Astrocyte (in vitro differentiated cells and primary cell): Measurements from ENCODE around the gene LSM4. TPM values are rescaled to one million over a fixed set of nuclear protein-coding genes. Genes with fewer than 3 reads are reported as not detected.
A peak's percentile ranks its signal among the peaks of the same experiment; 100 is the strongest.

Experiments
- DNase-seq: peaks from one replicate; pipeline ENCODE4 v3.0.0-alpha.2; 2010; ENCODE audit warnings: low read depth
- FAIRE-seq: peaks from 2 replicates; lab custom pipeline; 2011; peaks lifted over from hg19 to GRCh38; lab: Jason Lieb, UNC
- H2AFZ ChIP-seq: 2 replicates; pipeline ENCODE4 v1.6.0; 2012; ENCODE audit warnings: low read depth, low read length, inconsistent platforms
- H3K27ac ChIP-seq: 2 replicates; pipeline ENCODE4 v1.5.1; 2011; ENCODE audit warnings: low read depth, low read length, inconsistent platforms
- H3K27me3 ChIP-seq: 2 replicates; pipeline ENCODE4 v1.6.0; 2011; ENCODE audit warnings: low read length, inconsistent platforms; ENCODE audit not compliant: insufficient read depth
- H3K36me3 ChIP-seq: 2 replicates; pipeline ENCODE4 v1.5.1; 2011; ENCODE audit warnings: low read length, inconsistent platforms; ENCODE audit not compliant: insufficient read depth
- H3K4me1 ChIP-seq: 2 replicates; pipeline ENCODE4 v1.5.1; 2011; ENCODE audit warnings: low read length, inconsistent platforms; ENCODE audit not compliant: insufficient read depth
- H3K4me2 ChIP-seq: 2 replicates; pipeline ENCODE4 v1.6.0; 2012; ENCODE audit warnings: low read length, inconsistent platforms
- H3K4me3 ChIP-seq: 2 replicates; pipeline ENCODE4 v1.5.1; 2011; ENCODE audit warnings: low read depth, mild to moderate bottlenecking, low read length, inconsistent platforms; ENCODE audit not compliant: insufficient read depth
- H3K79me2 ChIP-seq: 2 replicates; pipeline ENCODE4 v1.6.0; 2012; ENCODE audit warnings: mild to moderate bottlenecking, low read length, inconsistent platforms; ENCODE audit not compliant: insufficient read depth
- H3K9ac ChIP-seq: 2 replicates; pipeline ENCODE4 v1.6.0; 2012; ENCODE audit warnings: mild to moderate bottlenecking, low read length, inconsistent platforms
- H3K9me3 ChIP-seq: 2 replicates; pipeline ENCODE4 v1.5.1; 2012; ENCODE audit warnings: low read depth, mild to moderate bottlenecking, low read length, inconsistent platforms; ENCODE audit not compliant: insufficient read depth
- H4K20me1 ChIP-seq: 2 replicates; pipeline ENCODE4 v1.6.0; 2012; ENCODE audit warnings: low read length, inconsistent platforms; ENCODE audit not compliant: insufficient read depth
- H3K27ac Mint-ChIP-seq: one replicate; pipeline ENCODE4 v1.8.0; 2021; ENCODE audit warnings: mild to moderate bottlenecking, mixed read lengths; ENCODE audit not compliant: unreplicated experiment
- H3K27me3 Mint-ChIP-seq: one replicate; pipeline ENCODE4 v1.8.0; 2021; ENCODE audit warnings: low read depth, mixed read lengths; ENCODE audit not compliant: unreplicated experiment
- H3K36me3 Mint-ChIP-seq: one replicate; pipeline ENCODE4 v1.8.0; 2021; ENCODE audit warnings: low read depth, mixed read lengths; ENCODE audit not compliant: unreplicated experiment
- H3K4me1 Mint-ChIP-seq: one replicate; pipeline ENCODE4 v1.8.0; 2021; ENCODE audit warnings: low read depth, mixed read lengths; ENCODE audit not compliant: unreplicated experiment
- H3K4me3 Mint-ChIP-seq: one replicate; pipeline ENCODE4 v1.8.0; 2021; ENCODE audit warnings: mild to moderate bottlenecking, moderate library complexity, mixed read lengths; ENCODE audit not compliant: unreplicated experiment
- H3K9me3 Mint-ChIP-seq: one replicate; pipeline ENCODE4 v1.8.0; 2021; ENCODE audit warnings: mild to moderate bottlenecking, mixed read lengths; ENCODE audit not compliant: unreplicated experiment
- CTCF ChIP-seq: IDR thresholded peaks from 2 replicates; pipeline ENCODE4 v1.5.1; 2011; ENCODE audit warnings: low read depth, mild to moderate bottlenecking, inconsistent platforms, low read length, moderate library complexity; ENCODE audit not compliant: insufficient read depth
- EZH2 ChIP-seq: IDR thresholded peaks from 2 replicates; pipeline ENCODE4 v1.6.1; 2012; ENCODE audit warnings: mild to moderate bottlenecking, low read length, inconsistent platforms; ENCODE audit not compliant: insufficient read depth
- total RNA-seq: library from RNA; stranded (reverse); gene quantifications from 2 replicates; pipeline ENCODE4 v1.2.1, GENCODE V29; 2021

The LSM4 gene
- total RNA-seq, 1 donor from 2014 or later, result 127 TPM

- H3K4me2 ChIP-seq, result peak within 1 kb of the TSS; percentile 92
- no peaks in the 10 kb centered on the region for H3K9me3 Mint-ChIP-seq
- H3K79me2 ChIP-seq, result peaks cover 43% of the 10 kb centered on the region
- TF ChIP-seq CTCF (no peak), EZH2 (no peak)
- H2AFZ ChIP-seq, result peak within 1 kb of the TSS; percentile 54
- peaks cover 36% of the 10 kb centered on the region for H4K20me1 ChIP-seq
- H3K36me3 ChIP-seq, result peaks cover 4% of the 10 kb centered on the region
- peak within 1 kb of the TSS; percentile 99 for H3K27ac ChIP-seq
- peak within 1 kb of the TSS; percentile 98 for H3K4me3 ChIP-seq
- H3K4me3 Mint-ChIP-seq, result peak within 1 kb of the TSS; percentile 93
- peaks cover 9% of the 10 kb centered on the region for H3K36me3 Mint-ChIP-seq
- H3K4me1 ChIP-seq, result peaks cover 24% of the 10 kb centered on the region
- DNase-seq, result peak; percentile 88
- FAIRE-seq, result no peak
- H3K9ac ChIP-seq, result peak within 1 kb of the TSS; percentile 99
- no peaks in the 10 kb centered on the region for H3K27me3 Mint-ChIP-seq
- H3K27me3 ChIP-seq, result no peaks in the 10 kb centered on the region
- no peaks in the 10 kb centered on the region for H3K9me3 ChIP-seq
- peak within 1 kb of the TSS; percentile 96 for H3K27ac Mint-ChIP-seq
- peaks cover 21% of the 10 kb centered on the region for H3K4me1 Mint-ChIP-seq
Measured at GRCh38 chr19:18281082-18282020, 41.5 kb downstream of the LSM4 start, which contains the start of gene JUND. JUND (minus strand) TSS chr19:18281622; CDS start chr19:18281484, 138 bp downstream.

GRCh38 chr19:18280247-18281081 is 42.4 kb downstream of the LSM4 start:
- H3K27me3 Mint-ChIP-seq, result no peaks in the 10 kb centered on the region
- peak overlapping the region; percentile 83 for H3K4me2 ChIP-seq
- peaks cover 21% of the 10 kb centered on the region for H3K4me1 Mint-ChIP-seq
- H3K9me3 ChIP-seq, result no peaks in the 10 kb centered on the region
- no peaks in the 10 kb centered on the region for H3K9me3 Mint-ChIP-seq
- peak overlapping the region; percentile 96 for H3K27ac Mint-ChIP-seq
- TF ChIP-seq CTCF, result no peak
- no peak for TF ChIP-seq EZH2
- H3K79me2 ChIP-seq, result peaks cover 52% of the 10 kb centered on the region
- no peak for FAIRE-seq
- peaks cover 9% of the 10 kb centered on the region for H3K36me3 Mint-ChIP-seq
- peak overlapping the region; percentile 98 for H3K4me3 ChIP-seq
- H3K4me3 Mint-ChIP-seq, result peak overlapping the region; percentile 93
- H3K27me3 ChIP-seq, result no peaks in the 10 kb centered on the region
- H3K36me3 ChIP-seq, result peaks cover 4% of the 10 kb centered on the region
- H3K4me1 ChIP-seq, result peaks cover 31% of the 10 kb centered on the region
- peaks cover 45% of the 10 kb centered on the region for H4K20me1 ChIP-seq
- H2AFZ ChIP-seq, result no peak overlapping the region
- peak overlapping the region; percentile 99 for H3K9ac ChIP-seq
- peak; percentile 47 for DNase-seq
- peak overlapping the region; percentile 95 for H3K27ac ChIP-seq
